ENCODE measurements around the gene RAB3IL1. TPM values are rescaled to one million over a fixed set of nuclear protein-coding genes. Genes with fewer than 3 reads are reported as not detected.

The RAB3IL1 gene
- total RNA-seq, 2 experiments from 2014 or later = not detected

DNA sequence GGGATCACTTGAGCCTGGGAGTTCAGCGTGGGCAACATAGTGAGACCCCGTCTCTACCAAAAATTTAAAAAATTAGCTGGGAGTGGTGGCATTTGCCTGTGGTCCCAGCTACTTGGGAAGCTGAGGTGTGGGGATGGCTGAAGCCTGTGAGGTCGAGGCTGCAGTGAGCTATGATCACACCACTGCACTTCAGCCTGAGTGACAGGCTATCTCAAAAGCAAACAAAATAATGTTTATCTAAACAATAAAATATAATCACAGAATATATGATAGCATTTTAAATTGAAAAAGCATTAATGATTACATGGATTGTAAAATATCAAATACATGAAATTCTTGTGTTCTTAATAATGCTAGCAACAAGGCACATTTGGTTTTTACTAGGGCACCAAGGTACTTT, 35.5 kb upstream of the RAB3IL1 start:
- peaks cover 29% of the 10 kb centered on the region for H3K27me3 Mint-ChIP-seq
- CTCF ChIA-PET = interaction anchor here (1.0 to 11.9 kb wide), 3 partner anchors 53 to 155 kb away, joined by 5 to 215 read pairs (median 112); no protein-coding TSS in a partner anchor
- intact Hi-C loops (cut with micrococcal nuclease) = no loop called here

GRCh38 chr11:61951484-61952135, 34.2 kb upstream of the RAB3IL1 start:
- ChIA-PET CTCF (interaction anchor here (1.2 to 11.9 kb wide), 4 partner anchors 52 to 157 kb away, joined by 3 to 215 read pairs (median 82); no protein-coding TSS in a partner anchor), POLR2A (no interaction called here)
- TF ChIP-seq CTCF (IDR thresholded peaks at IDR 0.05) = no peak
- no peaks in the 10 kb centered on the region for H3K36me3 Mint-ChIP-seq (ENCODE audit: low read depth)
- H3K9me3 Mint-ChIP-seq = no peaks in the 10 kb centered on the region
- peaks cover 8% of the 10 kb centered on the region for H3K4me1 Mint-ChIP-seq (ENCODE audit: low read depth)
- no peak for DNase-seq
- peaks cover 27% of the 10 kb centered on the region for H3K27me3 Mint-ChIP-seq
- no peak overlapping the region for H3K27ac Mint-ChIP-seq
- no peak for ATAC-seq
- intact Hi-C loops (cut with micrococcal nuclease) = no loop called here
- no peak overlapping the region for H3K4me3 Mint-ChIP-seq

More for the DNA sequence above, 35.5 kb upstream of the RAB3IL1 start:
- DNase-seq (no peak), ATAC-seq (no peak)
- peaks cover 8% of the 10 kb centered on the region for H3K4me1 Mint-ChIP-seq (ENCODE audit: low read depth)
- H3K27ac Mint-ChIP-seq = no peak overlapping the region
- no peaks in the 10 kb centered on the region for H3K36me3 Mint-ChIP-seq (ENCODE audit: low read depth)
- POLR2A ChIA-PET = interaction anchor here (1.6 kb wide), 1 partner anchor 18 kb away, joined by 3 read pairs; no protein-coding TSS in a partner anchor
- H3K4me3 Mint-ChIP-seq = no peak overlapping the region
- no peak for TF ChIP-seq CTCF (IDR thresholded peaks at IDR 0.05)
- no peaks in the 10 kb centered on the region for H3K9me3 Mint-ChIP-seq

DNA sequence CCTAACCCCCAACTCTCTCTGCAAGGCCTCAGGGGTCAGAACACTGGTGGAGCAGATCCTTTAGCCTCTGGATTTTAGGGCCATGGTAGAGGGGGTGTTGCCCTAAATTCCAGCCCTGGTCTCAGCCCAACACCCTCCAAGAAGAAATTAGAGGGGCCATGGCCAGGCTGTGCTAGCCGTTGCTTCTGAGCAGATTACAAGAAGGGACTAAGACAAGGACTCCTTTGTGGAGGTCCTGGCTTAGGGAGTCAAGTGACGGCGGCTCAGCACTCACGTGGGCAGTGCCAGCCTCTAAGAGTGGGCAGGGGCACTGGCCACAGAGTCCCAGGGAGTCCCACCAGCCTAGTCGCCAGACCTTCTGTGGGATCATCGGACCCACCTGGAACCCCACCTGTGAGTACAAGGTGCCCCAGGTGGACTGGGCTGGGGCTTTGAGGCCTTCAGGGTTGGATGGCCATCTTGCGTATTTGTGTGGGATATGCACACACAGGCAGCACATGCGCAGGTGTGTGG, 32.7 kb upstream of the RAB3IL1 start, which contains the start of gene BEST1:
BEST1 (plus strand) TSS at position 317 of the 513 bp plus-strand sequence. CDS start 1,456 bp downstream, outside the sequence.
- ATAC-seq = no peak

DNA sequence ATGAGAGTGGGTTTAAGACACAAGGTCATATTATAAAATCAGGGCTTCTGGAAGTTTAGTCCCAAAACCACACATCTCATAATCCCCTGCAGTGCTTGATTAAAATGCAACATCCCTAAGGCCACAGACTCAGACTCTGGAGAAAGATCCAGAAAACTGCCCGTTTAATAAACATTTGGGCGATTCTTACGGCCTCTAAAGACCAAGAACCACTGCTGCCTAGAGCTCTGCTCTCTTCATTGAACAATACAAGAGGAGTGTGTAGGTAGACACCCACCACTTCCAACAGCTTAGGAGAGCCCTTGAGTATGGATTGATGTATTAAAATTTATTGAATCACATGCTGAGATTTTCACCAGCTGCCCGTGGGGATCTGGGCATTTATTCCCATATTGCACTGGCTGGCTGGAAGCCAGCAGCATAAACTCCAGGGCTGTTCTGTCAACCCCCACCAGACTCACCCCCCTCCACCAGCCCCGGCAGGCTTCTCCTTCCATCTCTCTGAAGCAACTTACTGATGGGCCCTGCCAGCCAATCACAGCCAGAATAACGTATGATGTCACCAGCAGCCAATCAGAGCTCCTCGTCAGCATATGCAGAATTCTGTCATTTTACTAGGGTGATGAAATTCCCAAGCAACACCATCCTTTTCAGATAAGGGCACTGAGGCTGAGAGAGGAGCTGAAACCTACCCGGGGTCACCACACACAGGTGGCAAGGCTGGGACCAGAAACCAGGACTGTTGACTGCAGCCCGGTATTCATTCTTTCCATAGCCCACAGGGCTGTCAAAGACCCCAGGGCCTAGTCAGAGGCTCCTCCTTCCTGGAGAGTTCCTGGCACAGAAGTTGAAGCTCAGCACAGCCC, 32.0 kb upstream of the RAB3IL1 start:
- intact Hi-C loops (cut with micrococcal nuclease) = loop anchor here (5.0 kb wide), 1 partner anchor 52 kb away; no protein-coding TSS in a partner anchor
- no peaks in the 10 kb centered on the region for H3K36me3 Mint-ChIP-seq (ENCODE audit: low read depth)
- peaks cover 8% of the 10 kb centered on the region for H3K27me3 Mint-ChIP-seq
- CTCF ChIA-PET = interaction anchor here (0.8 to 11.9 kb wide), 7 partner anchors 10 to 159 kb away, joined by 3 to 215 read pairs (median 21); no protein-coding TSS in a partner anchor
- peak; percentile 76 for ATAC-seq
- POLR2A ChIA-PET = interaction anchor here (1.1 kb wide), 1 partner anchor 18 kb away, joined by 3 read pairs; the partner anchor contains the start of gene FTH1
- no peak overlapping the region for H3K4me3 Mint-ChIP-seq
- H3K27ac Mint-ChIP-seq = peak overlapping the region; percentile 52
- H3K4me1 Mint-ChIP-seq (ENCODE audit: low read depth) = peaks cover 8% of the 10 kb centered on the region
- DNase-seq = peak; percentile 68
- no peak for TF ChIP-seq CTCF (IDR thresholded peaks at IDR 0.05)
- H3K9me3 Mint-ChIP-seq = no peaks in the 10 kb centered on the region

More for the DNA sequence above, 32.7 kb upstream of the RAB3IL1 start, which contains the start of gene BEST1:
- CTCF ChIA-PET = interaction anchor here (0.8 to 11.9 kb wide), 6 partner anchors 10 to 158 kb away, joined by 3 to 215 read pairs (median 30); no protein-coding TSS in a partner anchor
- no peak for TF ChIP-seq CTCF (IDR thresholded peaks at IDR 0.05)
- H3K4me3 Mint-ChIP-seq = no peak within 1 kb of the TSS
- DNase-seq = no peak
- peak within 1 kb of the TSS; percentile 52 for H3K27ac Mint-ChIP-seq
- H3K36me3 Mint-ChIP-seq (ENCODE audit: low read depth) = no peaks in the 10 kb centered on the region
- H3K4me1 Mint-ChIP-seq (ENCODE audit: low read depth) = peaks cover 8% of the 10 kb centered on the region
- peaks cover 15% of the 10 kb centered on the region for H3K27me3 Mint-ChIP-seq
- H3K9me3 Mint-ChIP-seq = no peaks in the 10 kb centered on the region
- POLR2A ChIA-PET = interaction anchor here (0.8 to 1.2 kb wide), 3 partner anchors 16 to 18 kb away, joined by 3 to 5 read pairs (median 4); partner anchors contain the start of gene FTH1
- intact Hi-C loops (cut with micrococcal nuclease) = no loop called here
